Adrenal gland (tissue), 12 donors: Measurements from ENCODE around the gene SMARCA1. TPM values are rescaled to one million over a fixed set of nuclear protein-coding genes. Genes with fewer than 3 reads are reported as not detected.

ENCODE experiments used
- DNase-seq, 7 donors: peaks; one replicate each; pipeline ENCODE4 v3.0.0-alpha.2; 2019 to 2020
- H3K27ac ChIP-seq, 5 donors: fragments of 200-600 bp; sonication (generic) in 4 of 5; 1 replicate in 3 of 5; 2 replicates in 2 of 5; pipeline versions ENCODE4 v1.5.1 to v1.8.0; 2016 to 2020; ENCODE audit warnings: mild to moderate bottlenecking in 1 of 5
- H3K27me3 ChIP-seq: fragments of 200-600 bp; 2 replicates; pipeline ENCODE4 v1.8.0; 2021
- H3K36me3 ChIP-seq, 2 donors: fragments of 200-600 bp; replicated peaks in 1 of 2; 1 replicate in 1 of 2; 2 replicates in 1 of 2; pipeline versions ENCODE4 v1.5.1 to v1.8.0; 2018 to 2022
- H3K4me1 ChIP-seq, 2 donors: fragments of 200-600 bp; replicated peaks in 1 of 2; 1 replicate in 1 of 2; 2 replicates in 1 of 2; pipeline versions ENCODE4 v1.5.1 to v1.8.0; 2018 to 2021
- H3K4me3 ChIP-seq, 4 donors: fragments of 200-600 bp; sonication (generic) in 3 of 4; one replicate each; pipeline ENCODE4 v1.5.1; 2016 to 2018
- H3K9me3 ChIP-seq, 3 donors: fragments of 200-600 bp; sonication (generic) in 1 of 3; replicated peaks in 1 of 3; 1 replicate in 2 of 3; 2 replicates in 1 of 3; pipeline versions ENCODE4 v1.5.1 to v1.8.0; 2016 to 2021
- POLR2A ChIP-seq, 2 donors: fragments of 450-650 bp; IDR thresholded peaks; one replicate each; pipeline ENCODE4 v1.6.1; 2017; ENCODE audit warnings: antibody characterized with exemption in 2 of 2, mild to moderate bottlenecking in 2 of 2, moderate library complexity in 1 of 2
- WGBS, 4 donors: extraction: QIAGEN DNeasy Blood & Tissue Kit in 2 of 4; methylation state at CpG; one replicate each; pipeline versions ENCODE4 v1.1.5 to v1.1.7; 2013 to 2017; 5-methylcytosine and 5-hydroxymethylcytosine counted together
- intact Hi-C, 2 donors: fragments of 100-400 bp; cut with DNase I; formaldehyde crosslinking; loops; one replicate each; pipeline versions ENCODE4 v1.14.1 to v1.15.0; 2022 to 2023
- polyA plus RNA-seq, 3 donors: library from polyadenylated mRNA; stranded (reverse); fragments of 200-250 nt in 2 of 3; fragments of 350-450 nt in 1 of 3; fragmentation: Illumina TruSeq in 1 of 3; extraction: RNeasy Lipid Tissue Mini Kit (QIAGEN cat#74804) in 1 of 3; gene quantifications; one replicate each; pipeline ENCODE4 v1.2.3, GENCODE V29; 2013 to 2014
- total RNA-seq, 9 donors: library from RNA; depleted of rRNA in 4 of 9; stranded (reverse); fragments of >200 nt in 4 of 9; fragments of 120-200 nt in 1 of 9; fragmentation: NEBNext Ultra II Directional in 1 of 9; extraction: Animal tissue kit (Norgen Biotek cat#: 25700) in 1 of 9; gene quantifications; one replicate each; pipeline versions ENCODE4 v1.1.0 to v1.2.4, GENCODE V29; 2013 to 2023
- TF ChIP-seq, protein P1 (sequence below), 6 experiments: fragments of 450-650 bp in 4 of 6; fragments of 200-600 bp in 2 of 6; sonication (generic) in 1 of 6; IDR thresholded peaks; 1 replicate in 5 of 6; 2 replicates in 1 of 6; pipeline versions ENCODE4 v1.5.1 to v1.8.0; 2016 to 2021; ENCODE audit warnings: antibody characterized with exemption in 6 of 6, mild to moderate bottlenecking in 2 of 6, moderate library complexity in 1 of 6
- donor health status: healthy with polysubstance abuse.
- donor health status: Bipolar disorder and iron deficiency.
- donor health status: DM: yes; HTN: yes; CAD: no.
- donor health status: DM: no; HTN: no; CAD: no.
- donor health status: DM: no; HTN: no; CAD: no.
- donor health status: DM: yes; HTN: yes; CAD: no.

Gene SMARCA1
- total and polyA plus RNA-seq, 12 donors = 31.0 to 160 (median 110) TPM

GRCh38 chrX:129529685-129530281 lies 6.5 kb upstream of the SMARCA1 start:
- DNase-seq = peak in 1 of 7 donors; percentile 2
- Histone ChIP-seq H3K27me3 (no peaks in the 10 kb centered on the region), H3K36me3 (no peaks in the 10 kb centered on the region), H3K4me1 (no peaks in the 10 kb centered on the region), H3K9me3 (no peaks in the 10 kb centered on the region), H3K27ac (no peak overlapping the region), H3K4me3 (no peak overlapping the region)
- TF ChIP-seq POLR2A (IDR thresholded peaks at IDR 0.05) = no peak
- intact Hi-C loops = no loop called here
- WGBS, 4 donors = 69 to 84% (median 77%) methylated on average over 3 to 4 of the region's 4 CpGs

- WGBS, 4 donors = 28 to 47% (median 42%) methylated on average over 3 of the region's 3 CpGs
- no peak overlapping the region for H3K4me3 ChIP-seq
- no peaks in the 10 kb centered on the region for H3K9me3 ChIP-seq
- H3K4me1 ChIP-seq = peaks cover 0 to 4% of the 10 kb centered on the region in 2 donors
- no peaks in the 10 kb centered on the region for H3K36me3 ChIP-seq
- no peaks in the 10 kb centered on the region for H3K27me3 ChIP-seq
- no peak for TF ChIP-seq POLR2A (IDR thresholded peaks at IDR 0.05)
- TF ChIP-seq, protein P1, sequence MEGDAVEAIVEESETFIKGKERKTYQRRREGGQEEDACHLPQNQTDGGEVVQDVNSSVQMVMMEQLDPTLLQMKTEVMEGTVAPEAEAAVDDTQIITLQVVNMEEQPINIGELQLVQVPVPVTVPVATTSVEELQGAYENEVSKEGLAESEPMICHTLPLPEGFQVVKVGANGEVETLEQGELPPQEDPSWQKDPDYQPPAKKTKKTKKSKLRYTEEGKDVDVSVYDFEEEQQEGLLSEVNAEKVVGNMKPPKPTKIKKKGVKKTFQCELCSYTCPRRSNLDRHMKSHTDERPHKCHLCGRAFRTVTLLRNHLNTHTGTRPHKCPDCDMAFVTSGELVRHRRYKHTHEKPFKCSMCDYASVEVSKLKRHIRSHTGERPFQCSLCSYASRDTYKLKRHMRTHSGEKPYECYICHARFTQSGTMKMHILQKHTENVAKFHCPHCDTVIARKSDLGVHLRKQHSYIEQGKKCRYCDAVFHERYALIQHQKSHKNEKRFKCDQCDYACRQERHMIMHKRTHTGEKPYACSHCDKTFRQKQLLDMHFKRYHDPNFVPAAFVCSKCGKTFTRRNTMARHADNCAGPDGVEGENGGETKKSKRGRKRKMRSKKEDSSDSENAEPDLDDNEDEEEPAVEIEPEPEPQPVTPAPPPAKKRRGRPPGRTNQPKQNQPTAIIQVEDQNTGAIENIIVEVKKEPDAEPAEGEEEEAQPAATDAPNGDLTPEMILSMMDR (IDR thresholded peaks at IDR 0.05) = no peak
- intact Hi-C loops = no loop called here
- no peak overlapping the region for H3K27ac ChIP-seq
- no peak for DNase-seq
Observed at GRCh38 chrX:129525896-129526295, 2.6 kb upstream of the SMARCA1 start.

- Histone ChIP-seq H3K4me1 (peaks cover 0 to 4% of the 10 kb centered on the region in 2 donors), H3K4me3 (no peak overlapping the region), H3K27ac (peak overlapping the region in 1 of 5 donors; percentile 5), H3K9me3 (no peaks in the 10 kb centered on the region), H3K36me3 (no peaks in the 10 kb centered on the region), H3K27me3 (no peaks in the 10 kb centered on the region)
- WGBS, 4 donors = 54 to 70% (median 57%) methylated on average over 4 of the region's 4 CpGs
- no peak for TF ChIP-seq POLR2A (IDR thresholded peaks at IDR 0.05)
- TF ChIP-seq, protein P1 (IDR thresholded peaks at IDR 0.05) = no peak
- no peak for DNase-seq
- intact Hi-C loops = no loop called here
Observed at GRCh38 chrX:129525162-129525561, 1.9 kb upstream of the SMARCA1 start.

DNA sequence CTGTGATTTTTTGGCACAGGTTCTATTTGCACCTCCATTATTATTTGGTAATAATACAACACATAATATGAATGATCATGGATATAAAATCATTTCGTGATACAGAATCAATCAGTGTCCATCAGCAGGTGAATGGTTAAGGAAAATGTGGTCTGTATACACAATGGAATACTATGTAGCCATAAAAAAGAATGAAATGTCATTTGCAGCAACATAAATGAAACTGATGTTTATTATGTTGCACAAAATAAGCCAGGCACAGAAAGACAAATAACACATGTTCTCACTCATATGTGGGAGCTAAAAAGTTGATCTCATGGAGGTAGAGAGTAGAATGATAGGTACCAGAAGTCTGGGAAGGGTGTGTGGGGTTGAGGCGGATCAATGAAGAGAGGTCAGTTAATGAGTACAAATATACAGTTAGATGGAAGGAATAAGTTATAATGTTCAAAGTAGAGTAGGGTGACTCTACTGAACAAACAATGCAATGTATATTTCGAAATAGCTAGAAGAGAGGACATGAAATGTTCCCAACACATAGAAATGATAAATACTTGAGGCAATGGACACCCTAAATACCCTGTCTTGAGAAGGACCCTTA lies 1.1 kb upstream of the SMARCA1 start:
- no peaks in the 10 kb centered on the region for H3K9me3 ChIP-seq
- H3K4me1 ChIP-seq = peaks cover 0 to 4% of the 10 kb centered on the region in 2 donors
- no peaks in the 10 kb centered on the region for H3K36me3 ChIP-seq
- H3K4me3 ChIP-seq = no peak overlapping the region
- intact Hi-C loops = no loop called here
- no peak for DNase-seq
- H3K27ac ChIP-seq = peak overlapping the region in 1 of 5 donors; percentile 92
- WGBS, 4 donors = 68 to 94% (median 83%) methylated on average over 3 of the region's 3 CpGs
- TF ChIP-seq, protein P1 (IDR thresholded peaks at IDR 0.05) = no peak
- no peak for TF ChIP-seq POLR2A (IDR thresholded peaks at IDR 0.05)
- no peaks in the 10 kb centered on the region for H3K27me3 ChIP-seq
